HEK293 (cell line): ENCODE data around the gene DMWD.

Experiments used
- CTCF ChIP-seq: fragments of 450-650 bp; formaldehyde crosslinking; IDR thresholded peaks from 2 replicates; pipeline ENCODE4 v1.5.1; 2016; ENCODE audit warnings: missing biosample characterization, missing genetic modification characterization
- YY1 ChIP-seq: fragments of 450-650 bp; formaldehyde crosslinking; IDR thresholded peaks from 2 replicates; pipeline ENCODE4 v1.5.1; 2018; ENCODE audit warnings: missing biosample characterization, missing genetic modification characterization
- ZFP3 ChIP-seq: fragments of 450-650 bp; formaldehyde crosslinking; IDR thresholded peaks from 2 replicates; pipeline ENCODE4 v1.5.1; 2016; ENCODE audit warnings: low read depth, missing biosample characterization, missing genetic modification characterization
- ZNF175 ChIP-seq: fragments of 450-650 bp; formaldehyde crosslinking; IDR thresholded peaks from 2 replicates; pipeline ENCODE4 v1.5.1; 2016; ENCODE audit warnings: missing biosample characterization, missing genetic modification characterization
- ZNF292 ChIP-seq: fragments of 450-650 bp; formaldehyde crosslinking; IDR thresholded peaks from 2 replicates; pipeline ENCODE4 v1.5.1; 2016; ENCODE audit warnings: low read depth, missing biosample characterization, missing genetic modification characterization, borderline replicate concordance
- ZNF473 ChIP-seq: fragments of 450-650 bp; formaldehyde crosslinking; IDR thresholded peaks from 2 replicates; pipeline ENCODE4 v1.5.1; 2017; ENCODE audit warnings: missing biosample characterization, missing genetic modification characterization
- ZNF549 ChIP-seq: fragments of 450-650 bp; IDR thresholded peaks from 2 replicates; pipeline ENCODE4 v1.5.1; 2018; ENCODE audit warnings: missing biosample characterization, missing genetic modification characterization, mild to moderate bottlenecking, inconsistent platforms, moderate library complexity
- ZNF830 ChIP-seq: fragments of 450-650 bp; IDR thresholded peaks from 2 replicates; pipeline ENCODE4 v1.5.0; 2018; ENCODE audit warnings: missing biosample characterization, missing genetic modification characterization, low read depth, mild to moderate bottlenecking, moderate library complexity
- ZNF843 ChIP-seq: fragments of 450-650 bp; formaldehyde crosslinking; IDR thresholded peaks from 2 replicates; pipeline ENCODE4 v1.5.1; 2016; ENCODE audit warnings: missing biosample characterization, missing genetic modification characterization
- TF ChIP-seq, protein P1 (sequence below): fragments of 450-650 bp; formaldehyde crosslinking; IDR thresholded peaks from 2 replicates; pipeline ENCODE4 v1.5.1; 2016; ENCODE audit warnings: missing biosample characterization, missing genetic modification characterization, low read depth
- TF ChIP-seq, protein P2 (sequence below): fragments of 450-650 bp; formaldehyde crosslinking; IDR thresholded peaks from 2 replicates; pipeline ENCODE4 v1.5.1; 2017; ENCODE audit warnings: missing biosample characterization, missing genetic modification characterization

DNA sequence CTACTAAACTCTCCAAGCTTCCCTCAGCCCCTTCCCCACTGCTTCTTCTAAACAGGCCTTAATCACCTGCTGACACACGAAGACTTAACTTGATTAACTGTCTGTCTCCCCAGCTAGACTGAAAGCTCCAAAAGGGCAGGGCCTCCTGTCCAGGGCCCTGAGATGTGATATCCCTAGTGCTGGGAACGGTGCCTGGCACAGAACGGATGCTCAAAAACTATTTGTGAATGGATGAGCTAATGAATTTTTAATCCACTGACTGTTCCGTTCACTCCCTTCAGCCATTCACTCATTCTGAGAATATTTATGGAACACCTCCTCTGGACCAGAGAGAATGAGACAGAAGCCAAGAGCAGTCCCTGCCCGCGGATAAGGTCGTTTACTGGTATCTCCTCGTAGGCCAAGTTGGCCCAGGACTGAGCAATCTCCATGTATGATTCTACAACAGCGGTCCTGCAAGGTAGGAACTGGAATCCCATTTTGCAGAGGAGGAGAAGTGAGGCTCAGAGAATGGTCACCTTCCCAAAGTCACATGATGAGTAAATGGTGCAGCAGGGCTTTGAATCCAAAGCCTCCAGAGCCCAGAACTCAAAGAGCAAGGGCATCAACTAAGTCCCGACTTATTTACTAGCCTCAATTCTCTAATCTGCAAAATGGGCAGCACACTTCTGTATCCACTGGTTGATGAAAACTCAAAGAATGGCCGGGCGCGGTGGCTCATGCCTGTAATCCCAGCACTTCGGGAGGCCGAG is 3.4 kb downstream of the DMWD start:
- no peak for TF ChIP-seq ZNF843 (tag by site-specific recombination)
- no peak for TF ChIP-seq YY1 (tag by site-specific recombination)
- TF ChIP-seq ZNF292, result no peak
- TF ChIP-seq, protein P1, sequence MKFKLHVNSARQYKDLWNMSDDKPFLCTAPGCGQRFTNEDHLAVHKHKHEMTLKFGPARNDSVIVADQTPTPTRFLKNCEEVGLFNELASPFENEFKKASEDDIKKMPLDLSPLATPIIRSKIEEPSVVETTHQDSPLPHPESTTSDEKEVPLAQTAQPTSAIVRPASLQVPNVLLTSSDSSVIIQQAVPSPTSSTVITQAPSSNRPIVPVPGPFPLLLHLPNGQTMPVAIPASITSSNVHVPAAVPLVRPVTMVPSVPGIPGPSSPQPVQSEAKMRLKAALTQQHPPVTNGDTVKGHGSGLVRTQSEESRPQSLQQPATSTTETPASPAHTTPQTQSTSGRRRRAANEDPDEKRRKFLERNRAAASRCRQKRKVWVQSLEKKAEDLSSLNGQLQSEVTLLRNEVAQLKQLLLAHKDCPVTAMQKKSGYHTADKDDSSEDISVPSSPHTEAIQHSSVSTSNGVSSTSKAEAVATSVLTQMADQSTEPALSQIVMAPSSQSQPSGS (tag by site-specific recombination), result no peak
- TF ChIP-seq CTCF (tag by site-specific recombination), result no peak
- TF ChIP-seq ZFP3, result no peak
- TF ChIP-seq, protein P2, sequence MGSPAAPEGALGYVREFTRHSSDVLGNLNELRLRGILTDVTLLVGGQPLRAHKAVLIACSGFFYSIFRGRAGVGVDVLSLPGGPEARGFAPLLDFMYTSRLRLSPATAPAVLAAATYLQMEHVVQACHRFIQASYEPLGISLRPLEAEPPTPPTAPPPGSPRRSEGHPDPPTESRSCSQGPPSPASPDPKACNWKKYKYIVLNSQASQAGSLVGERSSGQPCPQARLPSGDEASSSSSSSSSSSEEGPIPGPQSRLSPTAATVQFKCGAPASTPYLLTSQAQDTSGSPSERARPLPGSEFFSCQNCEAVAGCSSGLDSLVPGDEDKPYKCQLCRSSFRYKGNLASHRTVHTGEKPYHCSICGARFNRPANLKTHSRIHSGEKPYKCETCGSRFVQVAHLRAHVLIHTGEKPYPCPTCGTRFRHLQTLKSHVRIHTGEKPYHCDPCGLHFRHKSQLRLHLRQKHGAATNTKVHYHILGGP (tag by site-specific recombination), result no peak
- TF ChIP-seq ZNF473, result no peak
- no peak for TF ChIP-seq ZNF830 (tag by site-specific recombination)
- no peak for TF ChIP-seq ZNF175 (tag by site-specific recombination)
- no peak for TF ChIP-seq ZNF549 (tag by site-specific recombination)
